ENCODE measurements around the gene CORO7.

CORO7 gene

GRCh38 chr16:4369007-4369733 is 47.2 kb downstream of the CORO7 start:
- no peak for DNase-seq

- no peak for DNase-seq
Measured at GRCh38 chr16:4367393-4367856, 49.0 kb downstream of the CORO7 start.

- no peak for DNase-seq
Measured at GRCh38 chr16:4366016-4366415, 50.4 kb downstream of the CORO7 start.

- DNase-seq = no peak
Measured at GRCh38 chr16:4365615-4366014, 50.8 kb downstream of the CORO7 start.

GRCh38 chr16:4365014-4365406 is 51.4 kb downstream of the CORO7 start:
- DNase-seq = no peak

- DNase-seq = no peak
Measured at GRCh38 chr16:4364196-4365013, 52.0 kb downstream of the CORO7 start.

- no peak for DNase-seq
Measured at GRCh38 chr16:4362476-4363135, 53.8 kb downstream of the CORO7 start.

- no peak for DNase-seq
Measured at GRCh38 chr16:4361944-4362311, 54.5 kb downstream of the CORO7 start.

- no peak for DNase-seq
Measured at GRCh38 chr16:4361033-4361943, 55.1 kb downstream of the CORO7 start.

- DNase-seq = no peak
Measured at GRCh38 chr16:4360538-4361021, 55.8 kb downstream of the CORO7 start.

GRCh38 chr16:4359914-4360313 is 56.5 kb downstream of the CORO7 start:
- DNase-seq = no peak

- peak; percentile 80 to 81 for DNase-seq
Measured at GRCh38 chr16:4358831-4359561, 57.4 kb downstream of the CORO7 start.

GRCh38 chr16:4358236-4358635 is 58.2 kb downstream of the CORO7 start:
- no peak for DNase-seq

GRCh38 chr16:4356820-4357219 is 59.6 kb downstream of the CORO7 start:
- DNase-seq = no peak

- DNase-seq = no peak
Measured at GRCh38 chr16:4354512-4355409, 61.6 kb downstream of the CORO7 start.

GRCh38 chr16:4353675-4354074 is 62.7 kb downstream of the CORO7 start:
- no peak for DNase-seq

GRCh38 chr16:4352843-4353242 is 63.6 kb downstream of the CORO7 start:
- no peak for DNase-seq

GRCh38 chr16:4351880-4352279 is 64.5 kb downstream of the CORO7 start:
- peak in 1 of 2 experiments; percentile 36 for DNase-seq

- peak; percentile 99 for DNase-seq
Measured at GRCh38 chr16:4350787-4351659, 65.4 kb downstream of the CORO7 start, which contains the start of gene PAM16. PAM16 (minus strand) TSS chr16:4351321; CDS start chr16:4351234, 87 bp downstream.
